ENCODE results near the gene FLYWCH2. TPM values are rescaled to one million over a fixed set of nuclear protein-coding genes. Genes with fewer than 3 reads are reported as not detected.

The FLYWCH2 gene
- total RNA-seq, 1 donor from 2014 or later = 15.8 TPM

DNA sequence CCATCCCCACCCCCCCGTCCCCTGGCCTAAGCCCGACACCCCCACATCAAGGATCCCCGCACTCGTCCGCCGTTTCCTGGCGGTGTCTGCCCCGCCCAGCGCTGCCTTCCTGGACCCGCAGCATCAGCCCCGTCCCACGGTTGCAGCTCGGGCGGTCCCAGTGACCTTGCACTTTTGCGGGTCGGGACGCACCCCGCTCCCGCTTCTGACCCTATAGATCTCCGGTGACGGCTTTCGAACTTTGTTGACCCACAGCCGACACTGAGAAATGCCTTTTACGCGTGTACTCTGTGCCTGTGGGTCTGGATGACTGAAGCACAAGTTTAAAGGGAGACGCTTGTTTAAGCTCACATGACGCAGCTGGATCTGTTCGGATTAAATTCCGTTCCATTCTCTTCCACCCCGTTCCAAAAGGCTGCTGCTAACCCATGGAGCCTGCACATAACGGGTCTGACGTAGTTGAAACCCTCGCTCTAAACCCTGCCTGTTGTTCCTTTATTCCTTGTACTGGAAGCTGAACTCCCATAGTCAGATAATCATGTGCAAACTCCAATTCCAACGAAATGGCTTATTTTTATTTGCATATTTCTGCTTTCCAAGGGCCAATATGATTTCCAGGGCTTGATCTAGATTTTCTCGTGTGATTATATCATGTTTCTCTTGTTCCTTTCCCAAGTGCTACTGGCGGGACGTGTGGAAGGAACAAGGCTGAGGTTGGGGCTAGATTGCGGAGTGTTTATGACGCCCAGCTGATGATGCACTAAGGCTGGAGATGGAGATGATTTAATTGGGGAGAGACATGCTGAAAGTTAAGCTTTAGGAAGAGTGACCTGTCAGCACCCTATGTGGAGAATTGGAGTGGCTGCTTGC, 29.6 kb downstream of the FLYWCH2 start:
- Histone ChIP-seq H2AFZ (replicated peaks) (peak overlapping the region; percentile 91), H3K4me1 (peaks cover 5% of the 10 kb centered on the region), H3K9ac (no peak overlapping the region), H3K27me3 (peaks cover 31% of the 10 kb centered on the region), H3K27ac (no peak overlapping the region), H4K20me1 (ENCODE audit: low read depth) (no peaks in the 10 kb centered on the region), H3K4me3 (peak overlapping the region; percentile 81), H3F3A (ENCODE audit: low read depth) (peaks cover 17% of the 10 kb centered on the region), H3K4me2 (peak overlapping the region; percentile 96), H3K9me3 (ENCODE audit: low read depth) (no peaks in the 10 kb centered on the region), H3K36me3 (no peaks in the 10 kb centered on the region), H3K79me2 (ENCODE audit: low read depth) (no peaks in the 10 kb centered on the region)
- H3K9me3 Mint-ChIP-seq = no peaks in the 10 kb centered on the region
- peaks cover 4% of the 10 kb centered on the region for H3K36me3 Mint-ChIP-seq
- peaks cover 10% of the 10 kb centered on the region for H3K4me1 Mint-ChIP-seq
- peak; percentile 31 for TF ChIP-seq EZH2 (IDR thresholded peaks at IDR 0.05)
- peak; percentile 47 for TF ChIP-seq EZH2phosphoT487 (IDR thresholded peaks at IDR 0.05)
- TF ChIP-seq, protein P1, sequence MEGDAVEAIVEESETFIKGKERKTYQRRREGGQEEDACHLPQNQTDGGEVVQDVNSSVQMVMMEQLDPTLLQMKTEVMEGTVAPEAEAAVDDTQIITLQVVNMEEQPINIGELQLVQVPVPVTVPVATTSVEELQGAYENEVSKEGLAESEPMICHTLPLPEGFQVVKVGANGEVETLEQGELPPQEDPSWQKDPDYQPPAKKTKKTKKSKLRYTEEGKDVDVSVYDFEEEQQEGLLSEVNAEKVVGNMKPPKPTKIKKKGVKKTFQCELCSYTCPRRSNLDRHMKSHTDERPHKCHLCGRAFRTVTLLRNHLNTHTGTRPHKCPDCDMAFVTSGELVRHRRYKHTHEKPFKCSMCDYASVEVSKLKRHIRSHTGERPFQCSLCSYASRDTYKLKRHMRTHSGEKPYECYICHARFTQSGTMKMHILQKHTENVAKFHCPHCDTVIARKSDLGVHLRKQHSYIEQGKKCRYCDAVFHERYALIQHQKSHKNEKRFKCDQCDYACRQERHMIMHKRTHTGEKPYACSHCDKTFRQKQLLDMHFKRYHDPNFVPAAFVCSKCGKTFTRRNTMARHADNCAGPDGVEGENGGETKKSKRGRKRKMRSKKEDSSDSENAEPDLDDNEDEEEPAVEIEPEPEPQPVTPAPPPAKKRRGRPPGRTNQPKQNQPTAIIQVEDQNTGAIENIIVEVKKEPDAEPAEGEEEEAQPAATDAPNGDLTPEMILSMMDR (IDR thresholded peaks at IDR 0.05) = no peak
- H3K4me3 Mint-ChIP-seq = peak overlapping the region; percentile 94
- H3K27ac Mint-ChIP-seq = peak overlapping the region; percentile 51
- DNase-seq (ENCODE audit: low spot score) = peak; percentile 58
- H3K27me3 Mint-ChIP-seq (ENCODE audit: insufficient read depth, low read depth) = peaks cover 4% of the 10 kb centered on the region

DNA sequence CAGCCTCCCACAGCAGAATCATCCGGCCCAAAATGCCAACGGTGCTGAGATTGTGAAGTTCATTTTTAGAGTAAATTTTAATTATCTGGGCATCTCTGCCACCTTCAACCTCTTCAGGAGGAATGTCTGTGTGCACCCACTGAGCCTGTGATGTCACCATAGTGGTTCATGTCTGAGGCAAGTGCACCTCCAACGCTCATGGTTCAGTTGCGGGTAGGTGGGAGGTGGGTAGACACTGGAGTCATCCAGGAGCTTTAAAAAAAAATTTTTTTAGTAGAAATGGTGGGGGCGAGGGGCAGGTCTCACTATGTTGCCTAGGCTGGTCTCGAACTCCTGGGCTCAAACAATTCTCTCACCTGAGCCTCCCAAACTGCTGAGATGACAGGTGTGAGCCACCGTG, 30.6 kb downstream of the FLYWCH2 start:
- no peak overlapping the region for H3K9ac ChIP-seq
- Mint-ChIP-seq H3K4me3 (peak overlapping the region; percentile 94), H3K4me1 (peaks cover 8% of the 10 kb centered on the region), H3K27me3 (ENCODE audit: insufficient read depth, low read depth) (peaks cover 2% of the 10 kb centered on the region), H3K36me3 (peaks cover 4% of the 10 kb centered on the region), H3K9me3 (no peaks in the 10 kb centered on the region), H3K27ac (no peak overlapping the region)
- H3K4me1 ChIP-seq = peaks cover 5% of the 10 kb centered on the region
- H3K9me3 ChIP-seq (ENCODE audit: low read depth) = no peaks in the 10 kb centered on the region
- TF ChIP-seq EZH2phosphoT487 (IDR thresholded peaks at IDR 0.05) (no peak), EZH2 (IDR thresholded peaks at IDR 0.05) (no peak)
- TF ChIP-seq, protein P1 (IDR thresholded peaks at IDR 0.05) = no peak
- DNase-seq (ENCODE audit: low spot score) = no peak
- H3K27me3 ChIP-seq = peaks cover 31% of the 10 kb centered on the region
- H4K20me1 ChIP-seq (ENCODE audit: low read depth) = no peaks in the 10 kb centered on the region
- no peak overlapping the region for H2AFZ ChIP-seq (replicated peaks)
- no peak overlapping the region for H3K4me2 ChIP-seq
- H3K79me2 ChIP-seq (ENCODE audit: low read depth) = no peaks in the 10 kb centered on the region
- peaks cover 17% of the 10 kb centered on the region for H3F3A ChIP-seq (ENCODE audit: low read depth)
- no peaks in the 10 kb centered on the region for H3K36me3 ChIP-seq
- H3K4me3 ChIP-seq = no peak overlapping the region
- H3K27ac ChIP-seq = no peak overlapping the region

DNA sequence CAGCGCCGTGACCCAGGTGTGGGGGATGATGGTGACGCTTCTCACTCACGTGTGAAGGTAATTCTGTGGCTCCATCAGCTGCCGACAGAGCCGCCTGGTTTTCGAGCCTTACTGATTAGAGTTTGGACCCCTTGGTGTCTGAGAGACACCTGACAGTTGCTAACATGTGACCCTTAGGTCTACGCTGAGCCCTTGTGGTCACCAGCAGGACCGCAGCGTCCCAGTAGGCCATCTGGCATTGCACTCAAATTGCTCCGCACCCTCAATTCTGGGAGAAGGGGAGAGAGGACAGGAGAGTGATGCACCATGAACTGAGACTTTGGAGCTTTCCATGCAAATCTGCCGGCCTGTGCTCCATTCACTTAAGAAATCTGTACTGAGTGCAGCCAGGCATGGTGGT, 31.2 kb downstream of the FLYWCH2 start:
- peaks cover 4% of the 10 kb centered on the region for H3K36me3 Mint-ChIP-seq
- peak overlapping the region; percentile 50 for H3K4me3 Mint-ChIP-seq
- no peak overlapping the region for H3K27ac Mint-ChIP-seq

More for the DNA sequence above, 31.2 kb downstream of the FLYWCH2 start:
- H3K9me3 ChIP-seq (ENCODE audit: low read depth) = no peaks in the 10 kb centered on the region
- H3K4me1 ChIP-seq = peaks cover 5% of the 10 kb centered on the region
- H3K79me2 ChIP-seq (ENCODE audit: low read depth) = no peaks in the 10 kb centered on the region
- H3F3A ChIP-seq (ENCODE audit: low read depth) = peaks cover 17% of the 10 kb centered on the region
- H3K4me3 ChIP-seq = no peak overlapping the region
- no peak for TF ChIP-seq EZH2 (IDR thresholded peaks at IDR 0.05)
- TF ChIP-seq, protein P1 (IDR thresholded peaks at IDR 0.05) = peak; percentile 18
- no peak overlapping the region for H2AFZ ChIP-seq (replicated peaks)
- peaks cover 31% of the 10 kb centered on the region for H3K27me3 ChIP-seq
- peaks cover 8% of the 10 kb centered on the region for H3K4me1 Mint-ChIP-seq
- peaks cover 6% of the 10 kb centered on the region for H3K27me3 Mint-ChIP-seq (ENCODE audit: insufficient read depth, low read depth)
- no peak overlapping the region for H3K27ac ChIP-seq
- H3K36me3 ChIP-seq = no peaks in the 10 kb centered on the region
- no peak for DNase-seq (ENCODE audit: low spot score)
- no peaks in the 10 kb centered on the region for H3K9me3 Mint-ChIP-seq
- H4K20me1 ChIP-seq (ENCODE audit: low read depth) = no peaks in the 10 kb centered on the region
- no peak overlapping the region for H3K9ac ChIP-seq
- H3K4me2 ChIP-seq = no peak overlapping the region
